Measurements from ENCODE around the gene APOL3. TPM values are rescaled to one million over a fixed set of nuclear protein-coding genes. Genes with fewer than 3 reads are reported as not detected.

The APOL3 gene
- total RNA-seq, 3 donors from 2014 or later (not counting 1 experiment from before 2014, with no cell fraction given) = 105 to 166 (median 111) TPM

DNA sequence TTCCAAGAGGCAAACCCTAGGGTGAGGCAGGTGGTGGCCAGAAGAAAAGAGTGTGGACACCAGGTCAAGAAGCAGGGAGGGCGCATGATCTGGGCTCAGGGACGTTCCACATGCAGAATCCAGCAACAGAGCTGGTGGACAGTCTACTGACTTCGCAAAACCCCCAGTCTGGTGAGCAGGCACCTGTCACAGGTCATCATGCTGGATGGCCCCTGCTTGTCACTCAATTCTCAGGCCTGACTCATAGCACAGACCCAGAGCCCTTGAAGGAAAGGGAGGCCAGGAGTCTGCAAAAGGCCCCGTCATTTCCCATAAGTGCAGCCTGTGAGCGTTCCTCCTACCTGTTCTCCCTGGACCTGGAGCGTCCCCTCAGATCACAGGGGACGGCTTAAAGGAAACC lies 22.9 kb upstream of the APOL3 start:
- H3K9me3 ChIP-seq (ENCODE audit: control insufficient read depth, insufficient read depth, low read length) = no peaks in the 10 kb centered on the region
- no peak overlapping the region for H3K4me3 ChIP-seq (ENCODE audit: low read length)
- H3K4me1 ChIP-seq (ENCODE audit: control insufficient read depth, insufficient read depth, low read length) = peaks cover 6% of the 10 kb centered on the region
- 93% methylated on average over 7 of the region's 7 CpGs for WGBS (ENCODE audit: insufficient coverage)
- TF ChIP-seq, protein P1, sequence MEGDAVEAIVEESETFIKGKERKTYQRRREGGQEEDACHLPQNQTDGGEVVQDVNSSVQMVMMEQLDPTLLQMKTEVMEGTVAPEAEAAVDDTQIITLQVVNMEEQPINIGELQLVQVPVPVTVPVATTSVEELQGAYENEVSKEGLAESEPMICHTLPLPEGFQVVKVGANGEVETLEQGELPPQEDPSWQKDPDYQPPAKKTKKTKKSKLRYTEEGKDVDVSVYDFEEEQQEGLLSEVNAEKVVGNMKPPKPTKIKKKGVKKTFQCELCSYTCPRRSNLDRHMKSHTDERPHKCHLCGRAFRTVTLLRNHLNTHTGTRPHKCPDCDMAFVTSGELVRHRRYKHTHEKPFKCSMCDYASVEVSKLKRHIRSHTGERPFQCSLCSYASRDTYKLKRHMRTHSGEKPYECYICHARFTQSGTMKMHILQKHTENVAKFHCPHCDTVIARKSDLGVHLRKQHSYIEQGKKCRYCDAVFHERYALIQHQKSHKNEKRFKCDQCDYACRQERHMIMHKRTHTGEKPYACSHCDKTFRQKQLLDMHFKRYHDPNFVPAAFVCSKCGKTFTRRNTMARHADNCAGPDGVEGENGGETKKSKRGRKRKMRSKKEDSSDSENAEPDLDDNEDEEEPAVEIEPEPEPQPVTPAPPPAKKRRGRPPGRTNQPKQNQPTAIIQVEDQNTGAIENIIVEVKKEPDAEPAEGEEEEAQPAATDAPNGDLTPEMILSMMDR (IDR thresholded peaks at IDR 0.05) = no peak
- H3K36me3 Mint-ChIP-seq = no peaks in the 10 kb centered on the region
- H3K27me3 Mint-ChIP-seq (ENCODE audit: low read depth in 2 of 2) = no peaks in the 10 kb centered on the region
- no peaks in the 10 kb centered on the region for H3K27me3 ChIP-seq (ENCODE audit: control insufficient read depth, insufficient read depth, low read length)
- no peak overlapping the region for H3K27ac ChIP-seq (ENCODE audit: low read length)
- DNase-seq (no peak), ATAC-seq (no peak)
- intact Hi-C loops (cut with micrococcal nuclease) = no loop called here
- no peak overlapping the region for H3K27ac Mint-ChIP-seq
- peaks cover 0 to 5% of the 10 kb centered on the region in 2 donors for H3K4me1 Mint-ChIP-seq
- no peaks in the 10 kb centered on the region for H3K9me3 Mint-ChIP-seq
- no peaks in the 10 kb centered on the region for H3K36me3 ChIP-seq (ENCODE audit: control insufficient read depth, insufficient read depth, low read length)
- H3K4me3 Mint-ChIP-seq = no peak overlapping the region

DNA sequence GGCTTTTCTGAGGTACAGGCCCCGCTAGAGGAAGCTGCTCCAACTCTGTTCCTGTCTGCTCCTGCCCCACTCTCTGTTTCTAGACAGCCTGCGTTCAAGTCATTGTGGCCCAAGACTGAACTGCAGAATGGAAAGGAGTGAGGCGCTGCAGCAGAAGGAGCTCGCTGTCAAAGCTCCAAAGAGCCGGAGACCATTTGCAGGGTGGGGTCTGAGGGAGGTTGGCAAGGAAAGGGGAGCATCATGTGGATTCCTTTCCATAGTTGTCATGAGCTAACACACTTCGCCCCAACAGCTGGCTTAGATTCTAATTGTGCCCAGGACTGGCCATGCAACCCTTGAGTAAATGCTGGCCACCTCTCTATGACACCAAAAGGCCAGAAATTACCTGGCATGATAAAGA lies 22.3 kb upstream of the APOL3 start:
- peaks cover 0 to 5% of the 10 kb centered on the region in 2 donors for H3K4me1 Mint-ChIP-seq
- no peaks in the 10 kb centered on the region for H3K36me3 Mint-ChIP-seq
- Histone ChIP-seq H3K4me3 (ENCODE audit: low read length) (no peak overlapping the region), H3K36me3 (ENCODE audit: control insufficient read depth, insufficient read depth, low read length) (no peaks in the 10 kb centered on the region), H3K27me3 (ENCODE audit: control insufficient read depth, insufficient read depth, low read length) (no peaks in the 10 kb centered on the region), H3K9me3 (ENCODE audit: control insufficient read depth, insufficient read depth, low read length) (no peaks in the 10 kb centered on the region), H3K27ac (ENCODE audit: low read length) (no peak overlapping the region), H3K4me1 (ENCODE audit: control insufficient read depth, insufficient read depth, low read length) (peaks cover 6% of the 10 kb centered on the region)
- 94% methylated on average over 6 of the region's 6 CpGs for WGBS (ENCODE audit: insufficient coverage)
- ATAC-seq = no peak
- DNase-seq = no peak
- H3K27ac Mint-ChIP-seq = no peak overlapping the region
- no peak overlapping the region for H3K4me3 Mint-ChIP-seq
- H3K9me3 Mint-ChIP-seq = no peaks in the 10 kb centered on the region
- intact Hi-C loops (cut with micrococcal nuclease) = no loop called here
- no peaks in the 10 kb centered on the region for H3K27me3 Mint-ChIP-seq (ENCODE audit: low read depth in 2 of 2)
- TF ChIP-seq, protein P1 (IDR thresholded peaks at IDR 0.05) = no peak

DNA sequence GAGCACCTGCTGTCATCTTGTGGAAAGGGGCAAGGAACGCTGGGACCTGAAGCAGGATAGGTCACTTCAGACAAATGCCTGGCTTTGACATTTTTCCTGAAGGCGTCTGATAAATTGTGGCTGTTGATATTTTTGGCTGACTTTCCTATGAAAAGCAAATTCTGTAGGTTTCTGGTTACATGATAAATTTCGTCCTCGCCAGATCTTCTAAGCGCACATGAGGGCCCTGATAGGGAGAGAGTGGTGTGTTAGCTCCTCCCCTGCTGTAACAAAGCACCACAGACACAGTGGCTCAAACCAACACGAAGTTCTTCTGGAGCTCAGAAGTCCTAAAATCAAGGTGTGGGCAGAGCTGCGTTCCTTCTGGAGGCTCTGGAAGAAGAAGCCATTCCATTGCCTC lies 21.5 kb upstream of the APOL3 start:
- no peak overlapping the region for H3K4me3 Mint-ChIP-seq

DNA sequence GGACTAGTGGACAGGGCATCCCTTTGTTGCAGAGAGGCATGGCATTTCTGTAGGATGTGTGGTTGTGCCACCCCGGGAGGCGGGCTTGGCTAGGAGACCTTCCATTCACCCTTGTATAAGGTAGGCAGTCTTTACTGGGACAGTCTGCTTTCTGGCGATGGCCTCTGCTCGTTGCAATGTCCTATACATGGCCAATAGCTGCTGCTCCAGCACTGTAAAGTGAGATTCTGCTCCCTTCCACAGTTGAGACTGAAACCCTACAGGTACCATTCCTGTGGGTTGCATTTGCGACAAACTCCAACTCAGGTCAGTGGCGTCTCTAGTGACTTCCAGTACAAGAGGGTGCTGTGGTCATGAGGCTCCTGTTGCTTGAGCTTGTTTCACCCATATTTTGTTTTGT lies 20.4 kb upstream of the APOL3 start:
- ATAC-seq (no peak), DNase-seq (no peak)
- Mint-ChIP-seq H3K27me3 (ENCODE audit: low read depth in 2 of 2) (no peaks in the 10 kb centered on the region), H3K36me3 (no peaks in the 10 kb centered on the region), H3K27ac (no peak overlapping the region), H3K4me1 (peaks cover 0 to 5% of the 10 kb centered on the region in 2 donors), H3K4me3 (no peak overlapping the region), H3K9me3 (no peaks in the 10 kb centered on the region)
- Histone ChIP-seq H3K36me3 (ENCODE audit: control insufficient read depth, insufficient read depth, low read length) (no peaks in the 10 kb centered on the region), H3K27ac (ENCODE audit: low read length) (no peak overlapping the region), H3K27me3 (ENCODE audit: control insufficient read depth, insufficient read depth, low read length) (no peaks in the 10 kb centered on the region), H3K4me3 (ENCODE audit: low read length) (no peak overlapping the region), H3K4me1 (ENCODE audit: control insufficient read depth, insufficient read depth, low read length) (peaks cover 6% of the 10 kb centered on the region), H3K9me3 (ENCODE audit: control insufficient read depth, insufficient read depth, low read length) (no peaks in the 10 kb centered on the region)
- intact Hi-C loops (cut with micrococcal nuclease) = loop anchor here (1.0 kb wide), 3 partner anchors 21 to 115 kb away; partner anchors contain the start of gene APOL3
- TF ChIP-seq, protein P1 (IDR thresholded peaks at IDR 0.05) = no peak
- 80% methylated on average over 6 of the region's 6 CpGs for WGBS (ENCODE audit: insufficient coverage)

More for the DNA sequence above, 21.5 kb upstream of the APOL3 start:
- no peaks in the 10 kb centered on the region for H3K9me3 ChIP-seq (ENCODE audit: control insufficient read depth, insufficient read depth, low read length)
- H3K27ac ChIP-seq (ENCODE audit: low read length) = no peak overlapping the region
- H3K4me1 Mint-ChIP-seq = peaks cover 0 to 5% of the 10 kb centered on the region in 2 donors
- no peaks in the 10 kb centered on the region for H3K36me3 Mint-ChIP-seq
- H3K27me3 ChIP-seq (ENCODE audit: control insufficient read depth, insufficient read depth, low read length) = no peaks in the 10 kb centered on the region
- ATAC-seq = no peak
- TF ChIP-seq, protein P1 (IDR thresholded peaks at IDR 0.05) = no peak
- intact Hi-C loops (cut with micrococcal nuclease) = no loop called here
- no peak overlapping the region for H3K27ac Mint-ChIP-seq
- H3K4me1 ChIP-seq (ENCODE audit: control insufficient read depth, insufficient read depth, low read length) = peaks cover 6% of the 10 kb centered on the region
- no peaks in the 10 kb centered on the region for H3K27me3 Mint-ChIP-seq (ENCODE audit: low read depth in 2 of 2)
- DNase-seq = no peak
- no peaks in the 10 kb centered on the region for H3K9me3 Mint-ChIP-seq
- WGBS (ENCODE audit: insufficient coverage) = 80% methylated on average over 6 of the region's 7 CpGs
- H3K36me3 ChIP-seq (ENCODE audit: control insufficient read depth, insufficient read depth, low read length) = no peaks in the 10 kb centered on the region
- H3K4me3 ChIP-seq (ENCODE audit: low read length) = no peak overlapping the region
